GM19035 (cell line): ENCODE data around the gene OR14A16.

ENCODE experiments used
- ATAC-seq: cut with Tn5 transposase; IDR thresholded peaks from one replicate; pipeline ENCODE4 v1.9.1; 2021; ENCODE audit not compliant: unreplicated experiment

The OR14A16 gene

DNA sequence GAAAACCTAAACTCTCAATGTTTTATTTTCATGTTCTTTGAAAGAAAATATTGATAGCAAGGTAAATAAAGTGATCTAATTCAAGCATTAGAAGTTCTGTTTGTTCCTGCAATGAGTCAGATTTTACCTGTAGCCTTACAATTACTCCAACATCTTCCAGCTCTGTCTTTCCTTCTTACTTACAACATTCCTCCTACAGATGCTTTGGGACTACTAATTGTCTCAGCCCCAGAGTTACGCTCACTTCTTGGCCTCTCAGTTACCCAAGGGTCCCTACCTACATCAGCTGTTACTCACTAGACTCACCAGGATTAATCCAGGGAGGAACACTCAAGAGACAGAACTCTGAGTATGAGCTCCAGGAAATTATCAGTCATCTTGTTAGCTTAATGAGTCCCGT is 26.4 kb downstream of the OR14A16 start:
- ATAC-seq, result no peak

GRCh38 chr1:247769603-247770002 is 54.3 kb downstream of the OR14A16 start:
- ATAC-seq, result no peak
